Effector memory CD8-positive, alpha-beta T cell (primary cell): ENCODE data around the gene GAREM1.
"Not testable (repeated sequence)": the region's sequence is repeated elsewhere in the genome, so short reads cannot be mapped to it uniquely, and the experiment has no call there.

Experiments
- ATAC-seq: fragments of 150-1000 bp; cut with Tn5 transposase; replicated peaks from 2 replicates; pipeline ENCODE4 v1.10.0; 2021; ENCODE audit warnings: mild to moderate bottlenecking, moderate library complexity
- DNase-seq, 3 experiments: peaks; one replicate each; pipeline ENCODE4 v3.0.0; 2021
- H3K27ac Mint-ChIP-seq, 2 donors: one replicate each; pipeline ENCODE4 v1.8.0; 2022; ENCODE audit warnings: mild to moderate bottlenecking in 2 of 2, mixed read lengths in 2 of 2, moderate library complexity in 2 of 2
- H3K27me3 Mint-ChIP-seq, 2 donors: one replicate each; pipeline ENCODE4 v1.8.0; 2022; ENCODE audit warnings: mixed read lengths in 2 of 2
- H3K36me3 Mint-ChIP-seq: one replicate; pipeline ENCODE4 v1.8.0; 2022; ENCODE audit warnings: mild to moderate bottlenecking, moderate library complexity, mixed read lengths; ENCODE audit not compliant: insufficient read depth
- H3K4me1 Mint-ChIP-seq, 2 donors: one replicate each; pipeline ENCODE4 v1.8.0; 2022; ENCODE audit warnings: low read depth in 2 of 2, mixed read lengths in 2 of 2
- H3K4me3 Mint-ChIP-seq, 2 donors: one replicate each; pipeline ENCODE4 v1.8.0; 2022; ENCODE audit warnings: mild to moderate bottlenecking in 2 of 2, mixed read lengths in 2 of 2, moderate library complexity in 2 of 2
- H3K9me3 Mint-ChIP-seq, 2 donors: one replicate each; pipeline ENCODE4 v1.8.0; 2022; ENCODE audit warnings: mixed read lengths in 2 of 2

The GAREM1 gene

GRCh38 chr18:32366586-32367538 lies 103.8 kb downstream of the GAREM1 start:
- no peak overlapping the region for H3K4me3 Mint-ChIP-seq
- DNase-seq (no peak), ATAC-seq (no peak)
- no peak overlapping the region for H3K27ac Mint-ChIP-seq
- no peaks in the 10 kb centered on the region for H3K36me3 Mint-ChIP-seq
- no peaks in the 10 kb centered on the region for H3K4me1 Mint-ChIP-seq
- no peaks in the 10 kb centered on the region for H3K9me3 Mint-ChIP-seq
- peaks cover 0 to 15% of the 10 kb centered on the region in 2 donors for H3K27me3 Mint-ChIP-seq

DNA sequence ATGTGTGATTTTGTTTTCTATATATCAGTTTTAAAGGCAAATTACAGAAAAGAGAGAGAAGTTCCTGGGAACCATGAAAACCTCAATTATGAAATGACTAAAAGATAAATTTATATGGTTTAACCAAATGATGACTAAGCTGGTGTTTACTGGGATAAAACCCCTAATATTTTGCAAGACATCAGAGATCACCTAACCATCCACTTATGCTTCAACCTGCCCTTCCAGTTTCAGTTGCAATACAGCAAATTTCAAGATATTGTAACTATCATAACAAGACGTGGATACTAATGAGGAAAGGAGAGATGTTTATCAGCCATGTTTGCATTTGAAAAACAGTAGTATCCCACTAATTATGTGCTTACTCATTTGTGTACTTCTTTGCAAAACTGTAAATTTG lies 108.2 kb downstream of the GAREM1 start:
- H3K27ac Mint-ChIP-seq: no peak overlapping the region
- H3K4me3 Mint-ChIP-seq: no peak overlapping the region
- DNase-seq (no peak), ATAC-seq (no peak)
- H3K36me3 Mint-ChIP-seq: no peaks in the 10 kb centered on the region
- no peaks in the 10 kb centered on the region for H3K4me1 Mint-ChIP-seq
- peaks cover 0 to 4% of the 10 kb centered on the region in 2 donors for H3K27me3 Mint-ChIP-seq
- no peaks in the 10 kb centered on the region for H3K9me3 Mint-ChIP-seq

DNA sequence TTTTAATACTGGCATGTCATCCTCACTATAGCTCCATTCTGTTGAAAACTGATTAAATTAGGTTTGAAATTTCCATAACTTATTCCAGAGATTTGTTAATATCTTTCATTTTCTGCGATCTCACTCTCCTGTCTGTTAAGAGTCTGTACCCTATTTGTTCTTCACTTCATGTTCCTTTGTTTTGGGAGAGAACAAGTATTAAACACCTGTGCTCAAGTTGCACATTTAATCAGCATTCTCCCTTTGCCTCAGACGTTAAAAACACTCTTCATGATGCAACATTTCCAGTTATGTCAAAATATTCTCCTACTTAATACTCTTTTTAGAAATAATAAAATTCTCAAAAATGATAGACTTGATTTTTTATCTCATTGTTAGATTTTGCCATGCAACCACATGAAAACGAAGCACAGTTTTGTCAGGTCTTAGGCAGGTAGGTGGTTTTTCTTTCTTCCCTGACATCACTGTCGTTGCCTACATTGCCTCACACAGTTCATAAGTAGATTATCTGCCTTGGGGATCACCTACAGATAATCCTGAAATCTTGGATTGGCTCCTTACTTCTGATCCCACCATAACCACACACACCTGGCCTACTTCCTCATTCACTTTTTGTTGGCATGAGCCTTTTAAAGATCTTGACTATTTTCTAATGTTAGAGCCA lies 109.9 kb downstream of the GAREM1 start:
- Mint-ChIP-seq H3K36me3 (no peaks in the 10 kb centered on the region), H3K4me1 (no peaks in the 10 kb centered on the region), H3K27ac (no peak overlapping the region), H3K9me3 (no peaks in the 10 kb centered on the region), H3K4me3 (no peak overlapping the region), H3K27me3 (peaks cover 0 to 10% of the 10 kb centered on the region in 2 donors)
- no peak for DNase-seq
- ATAC-seq: no peak

GRCh38 chr18:32358529-32358928 lies 112.2 kb downstream of the GAREM1 start:
- no peaks in the 10 kb centered on the region for H3K36me3 Mint-ChIP-seq
- H3K27me3 Mint-ChIP-seq: peaks cover 0 to 10% of the 10 kb centered on the region in 2 donors
- H3K9me3 Mint-ChIP-seq: no peaks in the 10 kb centered on the region
- DNase-seq: no peak
- no peak for ATAC-seq
- no peak overlapping the region for H3K27ac Mint-ChIP-seq
- no peaks in the 10 kb centered on the region for H3K4me1 Mint-ChIP-seq
- H3K4me3 Mint-ChIP-seq: no peak overlapping the region

GRCh38 chr18:32358075-32358474 lies 112.6 kb downstream of the GAREM1 start:
- DNase-seq (no peak), ATAC-seq (no peak)
- H3K36me3 Mint-ChIP-seq: no peaks in the 10 kb centered on the region
- peaks cover 0 to 10% of the 10 kb centered on the region in 2 donors for H3K27me3 Mint-ChIP-seq
- no peak overlapping the region for H3K27ac Mint-ChIP-seq
- H3K4me3 Mint-ChIP-seq: no peak overlapping the region
- no peaks in the 10 kb centered on the region for H3K9me3 Mint-ChIP-seq
- no peaks in the 10 kb centered on the region for H3K4me1 Mint-ChIP-seq

DNA sequence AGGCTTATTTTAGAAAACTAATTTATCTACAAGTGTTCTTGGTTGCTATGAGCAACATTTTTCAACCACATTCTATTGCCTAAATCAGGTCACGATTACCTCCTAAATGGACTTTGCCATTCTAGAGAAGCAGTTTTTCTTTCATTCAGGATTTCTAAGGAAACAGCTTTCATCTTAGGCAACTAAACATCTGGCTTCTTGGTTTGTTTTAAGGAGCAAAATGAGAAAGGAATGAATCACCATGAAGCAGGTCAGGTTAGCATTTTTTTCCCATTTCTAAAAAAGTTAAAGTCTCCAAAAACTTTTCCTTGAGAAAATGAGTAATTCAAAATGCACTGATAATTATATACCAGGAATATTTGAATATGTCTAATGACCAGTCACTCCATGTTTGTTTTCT lies 114.8 kb downstream of the GAREM1 start:
- no peak for DNase-seq
- no peak overlapping the region for H3K27ac Mint-ChIP-seq
- peaks cover 2% of the 10 kb centered on the region for H3K36me3 Mint-ChIP-seq
- no peaks in the 10 kb centered on the region for H3K9me3 Mint-ChIP-seq
- no peak overlapping the region for H3K4me3 Mint-ChIP-seq
- H3K27me3 Mint-ChIP-seq: peaks cover 9 to 10% of the 10 kb centered on the region in 2 donors
- no peak for ATAC-seq
- no peaks in the 10 kb centered on the region for H3K4me1 Mint-ChIP-seq

- Mint-ChIP-seq H3K27ac (no peak overlapping the region), H3K36me3 (peaks cover 2% of the 10 kb centered on the region), H3K27me3 (peaks cover 6 to 9% of the 10 kb centered on the region in 2 donors), H3K4me1 (no peaks in the 10 kb centered on the region), H3K4me3 (no peak overlapping the region), H3K9me3 (no peaks in the 10 kb centered on the region)
- no peak for DNase-seq
- ATAC-seq: no peak
These were observed 116.2 kb downstream of the GAREM1 start for GRCh38 chr18:32354518-32354917.

GRCh38 chr18:32353257-32353656 lies 117.4 kb downstream of the GAREM1 start:
- Mint-ChIP-seq H3K27me3 (peaks cover 6 to 9% of the 10 kb centered on the region in 2 donors), H3K4me1 (no peaks in the 10 kb centered on the region), H3K27ac (no peak overlapping the region), H3K9me3 (no peaks in the 10 kb centered on the region), H3K4me3 (no peak overlapping the region), H3K36me3 (peaks cover 2% of the 10 kb centered on the region)
- DNase-seq (no peak), ATAC-seq (no peak)

- Mint-ChIP-seq H3K27ac (no peak overlapping the region), H3K4me1 (no peaks in the 10 kb centered on the region), H3K27me3 (peaks cover 0 to 9% of the 10 kb centered on the region in 2 donors), H3K9me3 (no peaks in the 10 kb centered on the region), H3K36me3 (peaks cover 2% of the 10 kb centered on the region), H3K4me3 (no peak overlapping the region)
- ATAC-seq: no peak
- DNase-seq: no peak
These were observed 119.7 kb downstream of the GAREM1 start for GRCh38 chr18:32351032-32351431.

DNA sequence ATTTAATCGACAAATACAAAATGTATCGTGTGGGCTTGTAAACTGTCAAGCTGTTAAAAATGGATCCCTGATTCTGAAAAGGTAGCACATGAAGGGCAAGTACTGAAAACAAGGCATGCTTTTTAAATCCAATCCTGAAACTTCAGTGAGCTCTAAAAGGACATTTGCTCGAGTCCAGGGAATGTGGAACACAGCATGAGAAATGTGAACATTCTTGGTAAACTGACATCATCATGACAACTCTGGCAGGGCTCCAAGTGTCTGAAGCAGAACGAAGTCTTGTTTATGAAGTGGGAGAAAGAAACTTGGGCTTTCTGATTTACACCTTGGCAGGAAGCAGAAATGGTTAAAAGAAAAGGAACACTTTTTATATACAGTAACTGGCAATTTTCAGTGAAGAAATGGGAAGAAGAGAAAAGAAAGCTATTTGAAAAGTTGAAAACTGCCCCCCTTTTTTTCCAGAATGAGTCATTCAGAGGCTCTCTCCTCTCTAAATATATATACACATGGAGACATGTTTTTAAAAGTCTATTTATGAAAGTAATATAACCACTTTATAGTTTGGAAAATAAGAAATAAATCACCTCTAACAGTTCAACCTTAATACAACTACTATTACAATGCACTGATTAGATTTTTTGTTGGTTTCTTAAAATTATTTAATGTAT lies 120.8 kb downstream of the GAREM1 start:
- no peak for ATAC-seq
- DNase-seq: no peak
- H3K36me3 Mint-ChIP-seq: peaks cover 2% of the 10 kb centered on the region
- H3K4me3 Mint-ChIP-seq: no peak overlapping the region
- H3K9me3 Mint-ChIP-seq: no peaks in the 10 kb centered on the region
- H3K27me3 Mint-ChIP-seq: peaks cover 0 to 9% of the 10 kb centered on the region in 2 donors
- H3K4me1 Mint-ChIP-seq: no peaks in the 10 kb centered on the region
- no peak overlapping the region for H3K27ac Mint-ChIP-seq

DNA sequence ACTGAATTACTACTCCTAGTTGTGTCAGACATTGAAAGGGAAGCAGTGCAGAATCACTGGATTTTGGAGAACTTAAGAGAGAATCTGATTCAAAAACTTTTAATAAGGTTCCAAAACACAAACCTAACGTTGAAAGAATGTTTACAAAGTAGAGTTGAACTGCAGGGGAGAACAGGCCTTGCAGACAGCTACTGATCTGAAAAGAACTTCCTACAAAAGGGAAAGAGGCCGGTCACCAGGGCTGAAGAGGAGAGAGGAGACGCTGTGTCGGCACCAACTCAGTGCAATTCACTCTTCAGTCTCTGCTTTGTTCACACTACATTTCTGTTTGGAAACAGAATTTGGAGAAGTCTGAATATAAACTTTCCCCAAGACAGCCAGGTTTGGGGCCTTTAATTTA lies 124.0 kb downstream of the GAREM1 start:
- Mint-ChIP-seq H3K27me3 (peaks cover 5 to 8% of the 10 kb centered on the region in 2 donors), H3K4me1 (no peaks in the 10 kb centered on the region), H3K36me3 (peaks cover 3% of the 10 kb centered on the region), H3K4me3 (no peak overlapping the region), H3K27ac (no peak overlapping the region), H3K9me3 (peaks cover 1 to 2% of the 10 kb centered on the region in 2 donors)
- ATAC-seq (no peak), DNase-seq (no peak)

GRCh38 chr18:32343634-32344033 lies 127.0 kb downstream of the GAREM1 start:
- ATAC-seq (no peak), DNase-seq (no peak)
- no peak overlapping the region for H3K27ac Mint-ChIP-seq
- peaks cover 5 to 7% of the 10 kb centered on the region in 2 donors for H3K9me3 Mint-ChIP-seq
- H3K4me1 Mint-ChIP-seq: no peaks in the 10 kb centered on the region
- peaks cover 5 to 8% of the 10 kb centered on the region in 2 donors for H3K27me3 Mint-ChIP-seq
- H3K36me3 Mint-ChIP-seq: peaks cover 3% of the 10 kb centered on the region
- H3K4me3 Mint-ChIP-seq: no peak overlapping the region

DNA sequence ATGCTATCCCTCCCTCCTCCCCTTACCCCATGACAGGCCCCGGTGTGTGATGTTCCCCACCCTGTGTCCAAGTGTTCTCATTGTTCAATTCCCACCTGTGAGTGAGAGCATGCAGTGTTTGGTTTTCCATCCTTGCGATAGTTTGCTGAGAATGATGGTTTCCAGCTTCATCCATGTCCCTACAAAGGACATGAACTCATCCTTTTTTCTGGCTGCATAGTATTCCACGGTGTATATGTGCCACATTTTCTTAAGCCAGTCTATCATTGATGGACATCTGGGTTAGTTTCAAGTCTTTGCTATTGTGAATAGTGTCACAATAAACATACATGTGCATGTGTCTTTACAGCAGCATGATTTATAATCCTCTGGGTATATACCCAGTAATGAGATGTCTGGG lies 129.6 kb downstream of the GAREM1 start:
- ATAC-seq, H3K27me3 Mint-ChIP-seq, H3K4me1 Mint-ChIP-seq, DNase-seq, H3K27ac Mint-ChIP-seq, H3K36me3 Mint-ChIP-seq, H3K4me3 Mint-ChIP-seq, H3K9me3 Mint-ChIP-seq: not testable (repeated sequence)
